Non-pigmented ciliary epithelial cell (primary cell): ENCODE results near the gene ZSCAN22.
"Not testable (repeated sequence)": the region's sequence is repeated elsewhere in the genome, so short reads cannot be mapped to it uniquely, and the experiment has no call there.

Experiments
- DNase-seq: peaks from one replicate; pipeline ENCODE4 v3.0.0-alpha.2; 2010; ENCODE audit warnings: low read depth

ZSCAN22 gene

DNA sequence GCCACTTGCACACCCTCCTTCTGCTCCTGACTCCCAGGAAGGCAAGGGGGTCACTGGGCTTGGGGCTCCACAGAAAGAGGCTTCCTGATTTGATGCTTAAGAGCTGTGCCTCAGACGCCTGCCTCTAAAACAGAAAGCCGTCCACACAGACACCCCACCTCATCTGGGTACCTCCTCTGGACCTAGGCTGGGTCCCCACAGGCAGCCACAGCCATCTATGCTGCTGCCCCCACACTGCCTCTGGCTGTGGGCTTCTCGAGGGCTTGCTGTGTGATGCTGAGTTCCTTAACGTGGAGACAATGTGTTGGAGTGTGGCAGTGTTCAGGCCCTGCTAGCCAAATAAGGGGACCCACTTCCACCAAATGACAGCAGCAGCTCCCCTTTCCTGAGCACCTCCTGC, 8.5 kb upstream of the ZSCAN22 start:
- no peak for DNase-seq

DNA sequence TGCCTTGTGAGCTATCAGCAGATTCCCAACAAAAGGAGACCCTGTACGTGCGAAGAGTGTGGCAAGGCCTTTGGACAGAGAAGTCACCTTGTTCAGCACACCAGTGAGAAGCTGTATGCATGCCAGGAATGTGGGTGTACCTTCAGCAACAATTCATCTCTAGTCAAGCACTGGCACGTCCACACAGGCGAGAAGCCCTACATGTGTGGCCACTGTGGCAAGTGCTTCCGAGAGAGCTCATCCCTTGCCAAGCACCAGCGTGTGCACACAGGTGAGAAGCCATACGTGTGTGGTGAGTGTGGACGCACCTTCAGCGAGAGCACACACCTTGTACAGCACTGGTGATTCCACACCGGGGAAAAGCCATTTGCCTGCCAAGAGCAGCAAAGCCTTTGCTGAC, 7.6 kb upstream of the ZSCAN22 start:
- DNase-seq: no peak

DNA sequence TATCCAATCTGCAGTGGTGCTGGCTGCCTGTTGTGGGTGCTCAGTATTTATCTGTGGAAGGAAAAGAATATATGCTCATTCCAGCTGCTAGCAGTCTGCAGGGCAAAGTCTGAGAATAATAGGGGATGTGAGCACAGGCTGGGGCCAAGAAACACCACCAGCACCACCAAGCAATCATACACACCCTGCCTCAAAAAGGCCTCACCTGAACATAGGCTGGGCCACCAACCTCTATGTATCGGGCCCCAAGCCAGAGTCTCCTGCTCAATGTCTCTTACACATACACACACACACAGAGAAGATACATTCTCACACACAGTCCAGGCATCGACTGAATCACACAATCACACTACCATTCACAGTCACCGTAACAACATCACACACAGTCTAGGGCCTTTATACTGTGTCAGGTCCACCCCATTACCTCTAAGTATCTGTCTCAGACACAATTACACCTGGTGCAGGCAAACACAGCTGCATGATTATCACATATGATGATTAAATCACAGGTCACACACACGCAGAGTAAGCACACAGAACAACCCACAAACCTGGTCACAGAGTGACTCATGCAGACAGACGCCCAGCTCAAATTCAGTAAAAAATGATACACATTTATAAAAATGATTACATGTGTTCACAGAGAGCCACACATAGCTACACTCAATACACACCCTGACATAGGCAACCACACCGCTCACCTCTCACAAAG, 1.3 kb upstream of the ZSCAN22 start:
- DNase-seq: no peak

DNA sequence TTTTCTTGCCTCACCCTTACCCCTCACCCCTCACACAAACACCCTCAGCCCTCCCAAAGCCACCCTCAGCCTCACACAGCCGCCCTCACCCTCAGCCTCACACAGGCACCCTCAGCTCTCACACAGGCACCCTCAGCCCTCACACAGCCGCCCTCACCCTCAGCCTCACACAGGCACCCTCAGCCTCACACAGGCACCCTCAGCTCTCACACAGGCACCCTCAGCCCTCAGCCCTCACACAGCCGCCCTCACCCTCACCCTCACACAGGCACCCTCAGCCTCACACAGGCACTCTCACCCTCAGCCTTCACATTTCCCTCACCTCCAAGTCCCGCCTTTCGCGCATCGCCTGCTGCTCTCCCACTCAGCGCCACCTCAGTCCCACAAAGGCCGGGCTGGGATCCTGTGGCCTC, 287 bp upstream of the ZSCAN22 start:
- DNase-seq: no peak

DNA sequence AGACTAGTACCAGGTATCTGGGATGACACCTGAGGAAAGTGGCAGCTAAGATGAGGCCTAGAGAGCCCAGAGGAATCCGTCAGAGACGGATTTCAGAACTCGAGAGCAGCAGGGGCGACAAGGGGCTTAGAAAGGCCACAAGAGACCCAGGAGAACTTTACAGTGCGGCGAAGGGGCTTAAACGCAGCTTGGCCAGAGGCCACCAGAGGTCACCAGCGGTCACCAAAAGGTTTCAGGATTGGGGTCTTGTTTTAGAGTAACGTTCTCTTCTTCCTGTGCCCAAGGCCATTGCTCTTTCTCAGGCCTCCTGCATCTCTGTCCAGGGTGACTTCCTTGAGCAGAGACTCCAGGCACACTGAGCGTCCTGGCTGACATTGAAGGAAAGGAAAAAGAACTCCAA, 2.2 kb downstream of the ZSCAN22 start:
- no peak for DNase-seq

DNA sequence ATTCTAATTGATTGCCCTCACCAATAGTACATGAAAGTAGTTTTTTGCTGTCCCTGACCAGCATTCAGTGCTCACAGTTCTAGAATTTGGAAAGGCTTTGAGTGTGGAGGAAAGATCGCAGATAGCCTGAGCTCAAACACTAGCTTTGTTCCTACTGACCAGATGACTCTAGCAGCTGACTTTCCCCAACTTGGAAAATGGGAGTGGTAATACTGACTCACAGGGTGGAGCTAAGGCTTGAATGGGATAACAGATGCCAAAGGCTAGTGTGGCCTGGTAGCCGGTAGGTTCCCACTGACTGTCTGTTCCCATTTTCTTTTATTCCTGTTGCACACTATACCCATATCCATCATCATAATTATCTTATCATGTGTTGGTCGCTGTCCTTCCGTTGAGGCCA, 3.7 kb downstream of the ZSCAN22 start:
- peak; percentile 32 for DNase-seq

DNA sequence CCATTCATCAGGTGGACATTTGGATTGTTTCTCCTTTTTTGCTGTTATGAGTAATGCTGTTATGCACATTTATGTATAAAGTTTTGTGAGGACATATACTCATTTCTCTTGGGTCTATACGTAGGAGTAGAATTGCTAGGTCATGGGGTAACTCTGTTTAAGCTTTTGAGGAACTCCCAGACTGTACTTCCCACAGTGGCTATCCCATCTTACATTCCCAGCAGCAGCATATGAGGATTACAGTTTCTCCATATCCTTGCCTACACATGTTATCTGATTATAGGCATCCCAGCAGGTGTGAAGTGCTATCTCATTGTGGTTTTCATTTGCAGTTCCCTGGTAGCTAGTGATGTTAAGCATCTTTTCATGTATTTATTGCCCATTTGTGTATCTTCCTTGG, 5.9 kb downstream of the ZSCAN22 start:
- no peak for DNase-seq

DNA sequence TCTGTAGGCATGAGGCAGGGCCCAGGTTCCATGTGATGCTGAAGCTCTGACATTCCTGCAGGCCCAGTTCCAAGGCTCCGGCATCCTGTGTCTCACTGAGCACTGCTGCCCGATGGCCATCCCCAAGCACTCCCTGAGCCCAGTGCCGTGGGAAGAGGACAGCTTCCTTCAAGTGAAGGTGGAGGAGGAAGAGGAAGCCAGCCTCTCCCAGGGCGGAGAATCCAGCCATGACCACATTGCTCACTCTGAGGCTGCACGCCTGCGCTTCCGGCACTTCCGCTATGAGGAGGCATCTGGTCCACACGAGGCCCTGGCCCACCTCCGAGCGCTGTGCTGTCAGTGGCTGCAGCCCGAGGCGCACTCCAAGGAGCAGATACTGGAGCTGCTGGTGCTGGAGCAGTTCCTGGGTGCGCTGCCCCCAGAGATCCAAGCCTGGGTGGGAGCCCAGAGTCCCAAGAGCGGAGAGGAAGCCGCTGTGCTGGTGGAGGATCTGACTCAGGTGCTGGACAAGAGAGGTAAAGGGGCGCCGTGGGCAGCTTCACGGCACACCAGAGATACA, 8.0 kb downstream of the ZSCAN22 start:
- DNase-seq: no peak

DNA sequence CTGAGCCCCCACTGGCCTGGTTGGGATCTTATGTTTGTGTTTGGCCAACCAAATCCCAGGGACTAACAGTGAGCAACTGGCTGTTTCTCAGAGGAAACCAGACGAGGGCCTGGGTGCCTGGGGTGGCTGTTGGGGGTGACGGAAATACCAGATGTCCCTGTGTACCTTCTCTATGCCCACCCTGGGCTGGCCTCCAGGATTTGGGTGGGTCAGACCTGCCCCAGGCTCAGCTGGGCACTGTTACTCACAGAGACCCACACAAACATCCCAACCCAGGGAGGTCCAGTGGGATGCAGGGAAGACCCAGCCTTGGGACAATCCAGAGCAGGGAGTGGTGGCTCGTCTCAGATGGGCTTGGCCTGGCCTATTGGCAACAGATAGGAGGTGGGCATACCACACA, 8.8 kb downstream of the ZSCAN22 start:
- no peak for DNase-seq

DNA sequence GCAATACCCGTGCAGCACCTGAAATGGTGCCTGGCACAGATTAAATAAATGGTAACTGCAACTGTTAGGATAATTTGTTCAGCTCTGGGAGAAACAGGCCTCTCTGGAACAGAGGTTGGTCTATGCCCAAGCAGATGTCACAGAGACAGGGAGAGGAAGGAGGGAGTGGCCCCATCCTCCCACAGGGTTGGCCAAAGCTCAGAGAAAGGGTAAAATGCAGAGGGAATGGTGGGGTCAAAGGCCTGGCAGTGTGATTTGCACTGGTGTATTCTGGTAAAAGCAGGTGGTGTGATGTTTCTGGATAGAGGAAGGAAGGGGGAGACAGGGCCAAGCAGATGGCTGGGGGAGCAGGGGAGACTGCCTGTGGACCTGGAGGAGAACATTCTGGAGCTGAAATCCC, 9.4 kb downstream of the ZSCAN22 start:
- no peak for DNase-seq

DNA sequence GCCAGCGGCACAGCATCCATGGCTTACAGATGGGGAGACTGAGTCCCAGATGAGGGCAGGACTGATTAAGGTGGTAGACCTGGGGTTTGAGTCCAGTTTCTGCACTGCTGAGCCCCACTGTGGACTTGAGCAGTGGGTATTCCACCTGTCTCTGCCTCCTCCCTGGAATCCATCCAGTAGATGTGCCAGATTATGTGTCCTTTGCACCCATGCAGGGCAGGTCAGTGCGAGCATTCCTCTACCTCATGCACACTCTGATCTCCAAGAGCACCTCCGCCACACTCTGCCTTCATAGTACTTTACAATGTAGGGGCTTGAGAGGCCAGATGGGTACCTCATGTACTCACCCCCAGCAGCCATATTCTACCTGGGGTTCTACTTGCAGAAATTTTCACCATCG, 10.0 kb downstream of the ZSCAN22 start:
- DNase-seq: no peak

DNA sequence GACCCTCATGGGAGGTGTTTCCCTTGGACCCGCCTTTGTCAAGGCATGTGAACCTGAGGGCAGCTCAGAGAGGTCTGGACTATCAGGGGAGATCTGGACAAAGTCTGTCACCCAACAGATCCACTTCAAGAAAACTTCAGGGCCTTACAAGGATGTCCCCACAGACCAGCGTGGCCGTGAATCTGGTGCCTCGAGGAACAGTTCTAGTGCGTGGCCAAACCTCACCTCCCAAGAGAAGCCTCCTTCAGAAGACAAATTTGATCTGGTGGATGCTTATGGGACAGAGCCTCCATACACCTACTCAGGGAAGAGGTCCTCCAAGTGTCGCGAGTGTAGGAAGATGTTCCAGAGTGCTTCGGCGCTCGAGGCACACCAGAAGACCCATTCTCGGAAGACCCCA, 11.5 kb downstream of the ZSCAN22 start:
- no peak for DNase-seq

DNA sequence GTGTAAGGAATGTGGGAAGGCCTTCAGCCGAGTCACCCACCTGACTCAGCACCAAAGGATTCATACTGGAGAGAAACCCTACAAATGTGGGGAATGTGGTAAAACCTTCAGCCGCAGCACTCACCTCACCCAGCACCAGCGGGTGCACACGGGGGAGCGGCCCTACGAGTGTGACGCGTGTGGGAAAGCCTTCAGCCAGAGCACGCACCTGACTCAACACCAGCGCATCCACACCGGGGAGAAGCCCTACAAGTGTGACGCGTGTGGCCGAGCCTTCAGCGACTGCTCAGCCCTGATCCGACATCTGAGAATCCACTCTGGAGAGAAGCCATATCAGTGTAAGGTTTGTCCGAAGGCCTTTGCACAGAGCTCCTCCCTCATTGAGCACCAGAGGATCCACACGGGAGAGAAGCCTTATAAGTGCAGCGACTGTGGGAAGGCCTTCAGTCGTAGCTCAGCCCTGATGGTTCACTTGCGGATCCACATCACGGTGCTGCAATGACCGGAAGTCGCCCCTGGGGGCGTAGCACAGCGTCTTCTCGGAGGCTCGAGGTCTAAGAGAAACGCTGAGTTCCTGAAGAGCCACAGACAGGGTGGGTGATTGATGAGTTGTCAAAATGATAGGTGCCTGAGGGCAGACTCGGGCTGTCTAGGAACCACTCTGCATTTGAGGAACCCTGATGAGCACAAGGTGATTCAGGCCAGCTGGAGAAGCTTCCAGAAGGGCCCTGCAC, 12.2 kb downstream of the ZSCAN22 start:
- DNase-seq: no peak

DNA sequence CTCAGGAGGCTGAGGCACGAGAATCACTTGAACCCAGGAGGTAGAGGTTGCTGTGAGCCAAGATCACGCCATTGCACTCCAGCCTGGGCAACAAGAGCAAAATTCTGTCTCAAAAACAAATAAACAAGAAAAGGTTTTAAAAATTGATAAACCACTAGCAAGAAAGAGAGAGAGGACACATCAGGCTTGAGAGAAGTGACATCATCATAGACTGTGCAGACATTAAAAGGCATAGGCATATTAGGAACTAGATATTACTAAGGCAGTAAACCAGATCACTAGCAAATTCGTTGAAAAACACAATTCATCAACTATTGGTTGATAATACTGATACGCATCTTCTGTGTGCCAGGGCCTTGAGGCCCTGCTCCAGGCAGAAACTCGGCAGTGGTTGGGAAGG, 18.8 kb downstream of the ZSCAN22 start:
- DNase-seq: no peak

DNA sequence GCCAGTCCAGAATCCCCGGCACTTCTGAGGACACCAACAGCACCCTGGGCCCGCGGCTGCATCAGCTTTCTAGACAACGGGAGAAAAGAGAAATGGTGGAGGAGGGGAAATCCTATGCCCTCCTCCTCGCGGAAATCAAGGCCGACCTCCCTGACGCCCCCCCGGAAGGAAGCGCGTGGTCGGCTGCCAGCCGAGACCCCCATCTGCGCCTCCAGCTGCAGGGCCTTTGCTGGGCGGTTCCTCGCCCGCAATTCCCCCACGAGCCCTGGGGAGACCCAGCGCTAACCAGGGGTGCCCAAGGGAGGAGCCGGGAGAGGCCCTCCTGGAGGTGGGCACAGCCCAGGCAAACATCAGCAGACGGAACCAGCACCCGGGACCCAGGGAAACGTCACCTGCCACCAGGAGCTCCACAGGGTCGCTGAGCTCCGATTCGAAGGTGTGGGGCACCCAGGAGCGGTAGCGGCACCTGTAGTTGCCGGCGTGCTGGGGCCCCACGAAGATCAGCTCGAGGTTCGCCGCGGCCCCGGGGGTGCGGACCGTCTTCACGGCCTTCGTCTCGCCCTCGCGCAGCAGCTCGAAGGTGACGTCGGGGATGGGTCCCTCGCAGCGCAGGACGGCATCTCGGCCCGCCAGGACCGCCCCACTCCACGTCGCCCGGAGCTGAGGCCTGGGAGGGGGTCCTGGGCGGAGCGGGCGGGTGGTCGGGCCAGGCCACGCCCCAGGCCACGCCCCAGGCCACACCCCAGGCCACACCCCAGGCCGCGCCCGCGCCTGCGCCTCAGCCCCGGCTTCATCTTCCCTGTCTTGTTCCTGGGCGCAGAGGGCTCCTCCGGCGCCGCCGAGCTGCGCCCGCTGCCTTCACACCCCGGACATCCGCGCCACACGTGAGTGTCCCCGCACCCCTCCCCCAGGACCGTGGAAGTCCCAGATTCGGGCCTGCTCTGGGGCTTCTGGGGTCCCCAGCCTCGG, 20.5 kb downstream of the ZSCAN22 start:
- DNase-seq: no peak

DNA sequence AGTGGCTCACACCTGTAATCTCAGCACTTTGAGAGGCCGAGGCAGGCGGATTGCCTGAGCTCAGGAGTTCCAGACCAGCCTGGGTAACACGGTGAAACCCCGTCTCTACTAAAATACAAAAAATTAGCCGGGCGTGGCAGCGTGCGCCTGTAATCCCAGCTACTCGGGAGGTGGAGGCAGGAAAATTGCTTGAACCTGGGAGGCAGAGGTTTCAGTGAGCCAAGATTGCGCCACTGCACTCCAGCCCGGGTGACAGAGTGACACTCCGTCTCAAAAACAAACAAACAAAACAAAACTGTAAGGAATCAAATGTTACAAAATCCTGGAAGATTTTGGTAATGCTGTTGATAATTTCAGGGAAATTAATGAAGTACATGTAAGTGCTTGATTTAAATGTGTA, 21.3 kb downstream of the ZSCAN22 start:
- not testable (repeated sequence) for DNase-seq

DNA sequence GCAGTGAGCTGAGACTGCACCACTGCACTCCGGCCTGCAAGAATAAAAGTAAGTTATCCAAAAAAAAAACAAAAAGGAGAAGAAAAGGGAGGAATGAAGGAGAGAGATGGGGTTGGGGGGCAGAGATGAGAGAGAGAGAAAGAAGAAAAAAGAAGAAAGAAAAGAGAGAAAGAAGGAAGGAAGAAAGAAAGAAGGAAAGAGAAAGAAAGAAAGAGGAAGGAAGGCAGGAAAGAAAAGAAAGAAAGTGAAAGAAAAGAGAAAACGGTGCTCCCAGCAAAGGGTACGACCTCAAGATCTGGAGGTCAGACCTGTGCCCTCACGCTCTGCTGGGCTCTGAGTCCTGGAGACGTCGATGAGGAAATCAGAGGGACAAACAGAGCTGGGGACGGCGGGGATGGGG, 22.8 kb downstream of the ZSCAN22 start:
- DNase-seq: no peak

DNA sequence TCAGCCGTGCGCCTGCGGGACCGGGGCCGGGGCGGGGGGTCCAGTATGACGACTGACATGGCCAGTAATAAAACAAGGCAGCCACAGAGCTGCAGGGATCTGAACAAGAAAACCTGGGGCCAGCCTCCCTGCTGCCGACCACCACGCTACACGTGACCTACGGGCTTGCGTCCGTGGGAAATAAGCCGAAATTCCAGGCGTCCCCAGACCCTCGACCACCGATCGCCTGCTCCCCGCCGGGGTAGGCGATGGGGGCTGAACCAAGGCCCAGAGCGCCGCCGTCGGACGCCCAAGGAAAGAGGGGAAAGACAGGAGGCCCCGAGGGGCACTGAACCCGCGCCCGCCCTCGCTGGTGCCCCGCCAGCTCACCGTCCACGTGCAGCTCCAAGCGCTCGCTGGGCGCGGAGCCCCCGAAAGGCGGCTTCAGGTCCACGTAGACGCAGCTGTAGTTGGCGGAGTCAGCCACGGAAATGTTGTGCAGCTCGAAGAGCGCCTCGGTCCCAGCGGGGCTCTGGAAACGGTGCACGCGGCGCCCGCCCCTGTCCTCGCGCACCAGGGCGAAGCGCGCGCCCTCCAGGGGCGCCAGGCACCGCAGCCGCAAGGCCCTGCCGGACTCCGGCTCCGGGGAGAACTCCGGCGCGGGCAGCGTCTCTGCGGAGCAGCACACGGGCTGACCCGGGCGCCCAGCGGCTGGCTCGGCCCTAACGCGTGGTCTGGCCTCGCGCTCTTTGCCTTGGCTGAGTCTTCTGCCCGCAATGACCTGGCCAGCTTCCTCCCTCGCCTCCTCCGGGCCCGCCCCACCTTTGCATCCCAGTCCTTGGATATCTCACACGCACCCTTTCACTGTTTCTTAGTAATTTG, 23.4 kb downstream of the ZSCAN22 start:
- DNase-seq: no peak

DNA sequence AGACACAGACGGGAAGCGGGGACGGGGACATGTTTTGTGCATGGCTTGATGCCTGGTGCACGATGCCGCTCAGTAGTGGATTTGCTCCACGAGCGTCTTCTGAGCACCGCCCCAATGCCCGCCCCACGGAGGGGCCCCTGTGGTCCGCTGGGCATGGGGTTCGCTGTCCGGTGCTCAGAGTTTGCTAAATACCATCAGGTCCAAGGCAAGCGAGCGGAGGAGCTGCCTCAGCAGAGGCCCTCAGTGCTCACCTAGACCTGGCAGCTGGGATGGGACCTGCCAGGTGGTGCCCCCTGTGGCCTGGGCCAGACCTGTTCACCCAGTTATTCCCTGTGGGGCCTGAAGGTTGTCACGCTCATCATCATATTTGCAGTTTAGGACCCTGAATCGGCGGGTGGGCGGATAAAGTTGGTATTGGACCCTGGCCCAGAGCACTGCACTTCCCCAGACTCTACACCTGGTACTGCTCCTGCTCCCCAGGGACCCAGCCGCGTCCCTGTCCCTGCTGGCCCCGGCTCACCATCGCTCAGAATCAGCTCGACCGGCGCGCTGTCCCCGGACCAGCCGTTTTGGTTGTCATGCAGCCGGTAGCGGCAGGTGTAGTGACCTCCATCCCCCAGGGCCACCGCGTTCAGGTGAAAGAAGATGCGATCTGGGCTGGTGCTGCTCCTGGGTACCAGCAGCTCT, 24.2 kb downstream of the ZSCAN22 start:
- DNase-seq: no peak

DNA sequence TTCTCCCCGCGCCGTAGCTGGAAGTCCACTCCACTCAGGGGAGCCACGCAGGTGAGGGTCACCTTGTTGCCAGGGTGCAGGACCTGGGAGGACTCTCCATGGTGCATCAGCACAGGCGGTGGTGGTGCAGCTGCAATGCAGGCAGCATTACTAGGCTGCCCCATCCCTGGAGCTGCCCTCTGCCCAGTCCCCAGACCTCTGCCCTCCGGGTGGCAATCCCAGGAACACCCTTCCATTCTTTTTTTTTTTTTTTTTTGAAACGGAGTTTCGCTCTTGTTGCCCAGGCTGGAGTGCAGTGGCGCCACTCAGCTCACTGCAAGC, 24.7 kb downstream of the ZSCAN22 start:
- DNase-seq: no peak
